H1 (cell line): ENCODE results near the gene ACE. TPM values are rescaled to one million over a fixed set of nuclear protein-coding genes. Genes with fewer than 3 reads are reported as not detected.

Experiments
- CTCF ChIA-PET: fragments of 300-600 bp; sonication (Branson Sonifier 250); formaldehyde crosslinking; loops from one replicate; lab custom pipeline; 2021; ENCODE audit not compliant: partially characterized antibody; lab: Charles Lee
- POLR2A ChIA-PET: fragments of 300-600 bp; sonication (Branson Sonifier 250); formaldehyde crosslinking; loops from one replicate; lab custom pipeline; 2021; ENCODE audit warnings: inconsistent platforms; ENCODE audit not compliant: partially characterized antibody; lab: Charles Lee
- DNase-seq, 2 experiments: peaks; one replicate each; pipeline versions ENCODE4 v3.0.0 to v3.0.0-alpha.2; 2010 to 2022; ENCODE audit warnings: low spot score in 2 of 2, low read depth in 1 of 2, mixed read lengths in 1 of 2
- FAIRE-seq: peaks from 2 replicates; lab custom pipeline; 2011; peaks lifted over from hg19 to GRCh38; lab: Jason Lieb, UNC
- H2AFZ ChIP-seq: 2 replicates; pipeline ENCODE4 v1.8.1; 2012; ENCODE audit warnings: low read length, inconsistent platforms
- H2AK5ac ChIP-seq: 2 replicates; pipeline ENCODE4 v1.6.1; 2013; ENCODE audit warnings: low read depth, low read length
- H2BK120ac ChIP-seq: replicated peaks from 2 replicates; pipeline ENCODE3; 2013; ENCODE audit warnings: low read depth, low read length, inconsistent platforms
- H2BK12ac ChIP-seq: 2 replicates; pipeline ENCODE4 v1.6.1; 2013; ENCODE audit warnings: low read depth, low read length
- H2BK15ac ChIP-seq: 2 replicates; pipeline ENCODE4 v1.6.1; 2013; ENCODE audit warnings: low read length
- H2BK20ac ChIP-seq: 2 replicates; pipeline ENCODE4 v1.6.1; 2013; ENCODE audit warnings: low read length
- H2BK5ac ChIP-seq: 2 replicates; pipeline ENCODE4 v1.6.1; 2013; ENCODE audit warnings: low read depth, low read length
- H3K14ac ChIP-seq: 2 replicates; pipeline ENCODE4 v1.6.1; 2013; ENCODE audit warnings: inconsistent platforms; ENCODE audit not compliant: insufficient read length
- H3K18ac ChIP-seq: 2 replicates; pipeline ENCODE4 v1.6.1; 2013; ENCODE audit warnings: low read length; ENCODE audit errors: extremely low read depth
- H3K23ac ChIP-seq: 2 replicates; pipeline ENCODE4 v1.6.1; 2013; ENCODE audit warnings: inconsistent platforms; ENCODE audit not compliant: insufficient read length
- H3K23me2 ChIP-seq: 2 replicates; pipeline ENCODE4 v1.6.1; 2013; ENCODE audit warnings: low read depth, low read length
- H3K27ac ChIP-seq: 2 replicates; pipeline ENCODE4 v1.6.1; 2011; ENCODE audit warnings: low read depth, low read length, inconsistent platforms
- H3K27me3 ChIP-seq, 4 experiments: replicated peaks in 1 of 4; 1 replicate in 1 of 4; 2 replicates in 3 of 4; pipeline versions ENCODE4 v1.6.1 to v1.8.1; 2011 to 2013; ENCODE audit warnings: low read length in 3 of 4, mild to moderate bottlenecking in 3 of 4, inconsistent platforms in 2 of 4, mixed read lengths in 2 of 4, moderate library complexity in 1 of 4; ENCODE audit not compliant: control insufficient read depth in 3 of 4, insufficient read depth in 3 of 4; ENCODE audit errors: extremely low read depth in 1 of 4
- H3K36me3 ChIP-seq, 4 experiments: 2 replicates each; pipeline versions ENCODE4 v1.6.1 to v1.8.1; 2011 to 2013; ENCODE audit warnings: mild to moderate bottlenecking in 4 of 4, low read length in 3 of 4, moderate library complexity in 2 of 4, control low read depth in 1 of 4, inconsistent platforms in 1 of 4; ENCODE audit not compliant: insufficient read depth in 4 of 4, control insufficient read depth in 2 of 4
- H3K4ac ChIP-seq: replicated peaks from 2 replicates; pipeline ENCODE3; 2013; ENCODE audit warnings: low read length, low read depth, mixed read lengths, inconsistent platforms; ENCODE audit not compliant: insufficient read length
- H3K4me1 ChIP-seq, 4 experiments: replicated peaks in 1 of 4; 1 replicate in 1 of 4; 2 replicates in 3 of 4; pipeline versions ENCODE4 v1.6.1 to v1.8.1; 2011 to 2013; ENCODE audit warnings: low read length in 3 of 4, inconsistent platforms in 2 of 4, mixed read lengths in 1 of 4; ENCODE audit not compliant: insufficient read depth in 4 of 4, control insufficient read depth in 3 of 4
- H3K4me2 ChIP-seq, 2 experiments: 2 replicates each; pipeline versions ENCODE4 v1.6.1 to v1.8.1; 2011 to 2013; ENCODE audit warnings: low read depth in 2 of 2, low read length in 2 of 2, control low read depth in 1 of 2, inconsistent platforms in 1 of 2, mild to moderate bottlenecking in 1 of 2; ENCODE audit not compliant: insufficient read depth in 1 of 2
- H3K4me3 ChIP-seq, 4 experiments: fragments of 200-600, 300-600 bp in 1 of 4; sonication (generic), shearing (Covaris generic), sonication (Bioruptor Twin) in 1 of 4; 2 replicates each; pipeline versions ENCODE4 v1.5.1 to v1.8.1; 2011 to 2016; ENCODE audit warnings: low read length in 4 of 4, low read depth in 3 of 4, control low read depth in 2 of 4, inconsistent platforms in 2 of 4, mild to moderate bottlenecking in 2 of 4, mixed read lengths in 1 of 4, moderate library complexity in 1 of 4; ENCODE audit not compliant: insufficient read depth in 2 of 4; ENCODE audit errors: extremely low read depth in 1 of 4
- H3K56ac ChIP-seq: replicated peaks from 2 replicates; pipeline ENCODE3; 2013; ENCODE audit warnings: low read depth, mild to moderate bottlenecking, mixed read lengths, low read length, inconsistent platforms; ENCODE audit not compliant: insufficient read length
- H3K79me1 ChIP-seq: 2 replicates; pipeline ENCODE4 v1.6.1; 2013; ENCODE audit warnings: low read depth, low read length, control low read depth
- H3K79me2 ChIP-seq, 2 experiments: 2 replicates each; pipeline versions ENCODE4 v1.6.1 to v1.8.1; 2012 to 2013; ENCODE audit warnings: low read length in 2 of 2, mild to moderate bottlenecking in 2 of 2, inconsistent platforms in 1 of 2; ENCODE audit not compliant: insufficient read depth in 2 of 2, control insufficient read depth in 1 of 2
- H3K9ac ChIP-seq, 4 experiments: replicated peaks in 1 of 4; 1 replicate in 1 of 4; 2 replicates in 3 of 4; pipeline versions ENCODE4 v1.6.1 to v1.8.1; 2011 to 2013; ENCODE audit warnings: low read depth in 3 of 4, low read length in 3 of 4, control low read depth in 2 of 4, mild to moderate bottlenecking in 2 of 4, moderate library complexity in 2 of 4, inconsistent platforms in 1 of 4; ENCODE audit errors: extremely low read depth in 1 of 4
- H3K9me3 ChIP-seq, 2 experiments: 2 replicates each; pipeline versions ENCODE4 v1.6.1 to v1.8.1; 2012 to 2013; ENCODE audit warnings: mild to moderate bottlenecking in 2 of 2, moderate library complexity in 2 of 2, control low read depth in 1 of 2, inconsistent platforms in 1 of 2, low read depth in 1 of 2, low read length in 1 of 2, mixed read lengths in 1 of 2; ENCODE audit not compliant: insufficient read depth in 2 of 2
- H4K20me1 ChIP-seq, 2 experiments: replicated peaks in 1 of 2; 2 replicates each; pipeline versions ENCODE3 to v1.8.1; 2011 to 2013; ENCODE audit warnings: inconsistent platforms in 2 of 2, low read length in 2 of 2, mild to moderate bottlenecking in 1 of 2; ENCODE audit not compliant: insufficient read depth in 2 of 2, control insufficient read depth in 1 of 2
- H4K5ac ChIP-seq: 2 replicates; pipeline ENCODE4 v1.6.1; 2013; ENCODE audit warnings: low read length, low read depth, mixed read lengths, inconsistent platforms; ENCODE audit not compliant: insufficient read length
- H4K8ac ChIP-seq: 2 replicates; pipeline ENCODE4 v1.8.0; 2013; ENCODE audit warnings: mild to moderate bottlenecking, moderate library complexity, low read length, inconsistent platforms; ENCODE audit not compliant: insufficient read depth; ENCODE audit errors: extremely low read depth
- H4K91ac ChIP-seq: replicated peaks from 2 replicates; pipeline ENCODE3; 2013; ENCODE audit warnings: low read length, mixed read lengths, inconsistent platforms; ENCODE audit not compliant: insufficient read length
- CBX5 ChIP-seq: fragments of 300-800, 300-1000 bp; sonication (generic); IDR thresholded peaks from 2 replicates; pipeline ENCODE4 v1.7.1; 2016; ENCODE audit warnings: antibody characterized with exemption, low read length, low read depth
- CREB1 ChIP-seq: IDR thresholded peaks from 2 replicates; pipeline ENCODE4 v1.6.1; 2012; ENCODE audit warnings: inconsistent platforms
- EZH2 ChIP-seq: fragments of 200-600 bp; sonication (generic); IDR thresholded peaks from 2 replicates; pipeline ENCODE4 v1.7.1; 2012; ENCODE audit warnings: low read depth, mild to moderate bottlenecking, moderate library complexity, low read length, inconsistent platforms; ENCODE audit not compliant: severe bottlenecking
- WGBS, 2 experiments: shearing (Covaris generic) in 1 of 2; methylation state at CpG; one replicate each; pipeline versions ENCODE4 v1.1.6 to v1.1.7; 2013 to 2015; ENCODE audit warnings: low lambda C conversion rate in 2 of 2, mixed read lengths in 2 of 2, inconsistent platforms in 1 of 2, low coverage in 1 of 2, missing lambda C conversion rate in 1 of 2; ENCODE audit not compliant: insufficient replicate concordance in 2 of 2, insufficient coverage in 1 of 2, insufficient read length in 1 of 2; ENCODE audit errors: extremely low coverage in 1 of 2, missing lambda C conversion rate in 1 of 2; 5-methylcytosine and 5-hydroxymethylcytosine counted together
- polyA plus RNA-seq, 7 experiments: library from polyadenylated mRNA; depleted of rRNA in 3 of 7; stranded (reverse) in 5 of 7; unstranded in 2 of 7; fragments of >200 nt in 5 of 7; fragments of 200-250 nt in 2 of 7; gene quantifications; 1 replicate in 5 of 7; 2 replicates in 1 of 7; 4 replicates in 1 of 7; pipeline versions ENCODE4 v1.2.1 to v1.2.3, GENCODE V29; 2011 to 2013; ENCODE audit warnings: missing spikeins in 2 of 7, mixed read lengths in 2 of 7
- total RNA-seq: library from RNA; stranded (reverse); fragmentation: NEBNext Ultra II Directional; extraction: Animal tissue kit (Norgen Biotek cat#: 25700); gene quantifications from 2 replicates; pipeline ENCODE4 v1.2.1, GENCODE V29; 2021

ACE gene
- total and polyA plus RNA-seq, 2 of the 8 experiments (the other 6 are each of a cell fraction or from before 2014, with no cell fraction given) = 2.5 to 5.5 TPM

- H3K9ac ChIP-seq = no peak overlapping the region
- no peak overlapping the region for H3K18ac ChIP-seq
- no peak overlapping the region for H2BK20ac ChIP-seq
- H2AK5ac ChIP-seq = 0 out of 2 replicates have a peak overlapping the region, but pooled peaks have one; percentile 24
- no peaks in the 10 kb centered on the region for H3K79me2 ChIP-seq
- no peak overlapping the region for H4K5ac ChIP-seq
- H3K14ac ChIP-seq = no peak overlapping the region
- H3K23me2 ChIP-seq = no peaks in the 10 kb centered on the region
- H3K23ac ChIP-seq = no peak overlapping the region
- H4K8ac ChIP-seq = no peak overlapping the region; the same call in none of the 2 replicates
- peaks cover 0 to 4% (median 1%) of the 10 kb centered on the region in 4 experiments; a peak in 3 of 7 replicates for H3K4me1 ChIP-seq
- no peak overlapping the region for H3K4me3 ChIP-seq
- FAIRE-seq (no peak), DNase-seq (no peak)
- H2BK15ac ChIP-seq = no peak overlapping the region
- no peak overlapping the region for H2BK12ac ChIP-seq
- H3K4me2 ChIP-seq = no peak overlapping the region
- H3K79me1 ChIP-seq = no peaks in the 10 kb centered on the region
- H4K91ac ChIP-seq = no peak overlapping the region
- H4K20me1 ChIP-seq = no peaks in the 10 kb centered on the region
- ChIA-PET CTCF (interaction anchor here (0.8 to 3.5 kb wide), 10 partner anchors 14 to 180 kb away, joined by 3 to 16 read pairs (median 4); no protein-coding TSS in a partner anchor), POLR2A (interaction anchor here (1.2 to 1.7 kb wide), 3 partner anchors 10 to 212 kb away, joined by 3 to 5 read pairs (median 3); partner anchors contain the start of gene DCAF7)
- no peaks in the 10 kb centered on the region for H3K9me3 ChIP-seq
- H2AFZ ChIP-seq = no peak overlapping the region
- no peak overlapping the region for H3K56ac ChIP-seq
- peak overlapping the region; percentile 52; the same call in 1 of the 2 replicates for H2BK5ac ChIP-seq
- H3K36me3 ChIP-seq = no peaks in the 10 kb centered on the region
- no peak overlapping the region for H2BK120ac ChIP-seq
- H3K27me3 ChIP-seq = no peaks in the 10 kb centered on the region
- 87% methylated on average over 26 of the region's 26 CpGs; no CpG with 5 or more reads in 1 of the 2 experiments for WGBS, 2 experiments
- no peak overlapping the region for H3K27ac ChIP-seq
- H3K4ac ChIP-seq = no peak overlapping the region
- TF ChIP-seq CBX5 (no peak), EZH2 (no peak), CREB1 (no peak)
These were observed 53.1 kb downstream of the ACE start for GRCh38 chr17:63529711-63530556.
